ENCODE results near the gene BCL2L13.
"Not testable (repeated sequence)": the region's sequence is repeated elsewhere in the genome, so short reads cannot be mapped to it uniquely, and the experiment has no call there.

BCL2L13 gene

DNA sequence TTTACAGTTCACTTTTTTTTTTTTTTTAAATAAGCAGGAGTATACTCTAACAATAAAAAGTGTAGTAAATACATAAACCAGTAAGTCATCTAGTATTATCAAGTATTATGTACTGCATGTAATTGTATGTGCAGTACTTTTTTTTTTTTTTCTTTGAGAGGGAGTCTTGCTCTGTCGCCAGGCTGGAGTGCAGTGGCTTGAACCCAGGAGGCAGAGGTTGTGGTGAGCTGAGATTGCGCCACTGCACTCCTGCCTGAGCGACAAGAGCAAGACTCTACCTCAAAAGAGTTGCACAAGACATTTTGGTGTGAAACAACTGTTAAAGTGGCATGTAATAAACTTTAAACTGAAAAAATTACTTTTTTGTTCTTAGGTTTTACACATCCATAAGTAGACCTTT lies 16.7 kb downstream of the BCL2L13 start:
- ChIA-PET POLR2A (no interaction called here), CTCF (interaction anchor here (1.4 kb wide), 1 partner anchor 97 kb away, joined by 5 read pairs; no protein-coding TSS in a partner anchor)
- no peak overlapping the region for H3K4me3 ChIP-seq (ENCODE audit: low read depth, low read length)
- DNase-seq (ENCODE audit: low read depth, low spot score): no peak
- TF ChIP-seq, protein P1, sequence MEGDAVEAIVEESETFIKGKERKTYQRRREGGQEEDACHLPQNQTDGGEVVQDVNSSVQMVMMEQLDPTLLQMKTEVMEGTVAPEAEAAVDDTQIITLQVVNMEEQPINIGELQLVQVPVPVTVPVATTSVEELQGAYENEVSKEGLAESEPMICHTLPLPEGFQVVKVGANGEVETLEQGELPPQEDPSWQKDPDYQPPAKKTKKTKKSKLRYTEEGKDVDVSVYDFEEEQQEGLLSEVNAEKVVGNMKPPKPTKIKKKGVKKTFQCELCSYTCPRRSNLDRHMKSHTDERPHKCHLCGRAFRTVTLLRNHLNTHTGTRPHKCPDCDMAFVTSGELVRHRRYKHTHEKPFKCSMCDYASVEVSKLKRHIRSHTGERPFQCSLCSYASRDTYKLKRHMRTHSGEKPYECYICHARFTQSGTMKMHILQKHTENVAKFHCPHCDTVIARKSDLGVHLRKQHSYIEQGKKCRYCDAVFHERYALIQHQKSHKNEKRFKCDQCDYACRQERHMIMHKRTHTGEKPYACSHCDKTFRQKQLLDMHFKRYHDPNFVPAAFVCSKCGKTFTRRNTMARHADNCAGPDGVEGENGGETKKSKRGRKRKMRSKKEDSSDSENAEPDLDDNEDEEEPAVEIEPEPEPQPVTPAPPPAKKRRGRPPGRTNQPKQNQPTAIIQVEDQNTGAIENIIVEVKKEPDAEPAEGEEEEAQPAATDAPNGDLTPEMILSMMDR (IDR thresholded peaks at IDR 0.05; ENCODE audit: insufficient read depth, low read length, missing control alignments): no peak

DNA sequence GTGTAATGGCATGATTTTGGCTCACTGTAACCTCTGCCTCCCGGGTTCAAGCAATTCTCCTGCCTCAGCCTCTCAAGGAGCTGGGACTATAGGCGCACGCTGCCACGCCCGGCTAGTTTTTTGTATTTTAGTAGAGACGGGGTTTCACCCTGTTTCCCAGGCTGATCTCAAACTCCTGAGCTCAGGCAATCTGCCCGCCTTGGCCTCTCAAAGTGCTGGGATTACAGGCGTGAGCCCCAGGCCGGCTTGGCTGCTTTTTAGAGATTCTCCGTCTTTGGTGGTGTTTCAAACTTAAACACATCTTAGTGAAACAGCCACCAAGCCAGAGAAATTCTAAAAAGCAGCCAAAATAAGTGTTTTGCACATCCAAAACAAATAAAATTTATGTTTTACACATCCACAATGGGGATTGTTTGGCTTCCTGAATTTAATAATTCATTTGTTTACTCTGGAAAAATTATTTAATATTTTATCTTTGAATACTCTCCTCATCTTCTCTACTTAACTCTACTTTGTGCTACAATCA lies 18.4 kb downstream of the BCL2L13 start:
- ChIA-PET POLR2A (no interaction called here), CTCF (no interaction called here)
- TF ChIP-seq, protein P1 (IDR thresholded peaks at IDR 0.05; ENCODE audit: insufficient read depth, low read length, missing control alignments): no peak
- no peak for DNase-seq (ENCODE audit: low read depth, low spot score)
- no peak overlapping the region for H3K4me3 ChIP-seq (ENCODE audit: low read depth, low read length)

DNA sequence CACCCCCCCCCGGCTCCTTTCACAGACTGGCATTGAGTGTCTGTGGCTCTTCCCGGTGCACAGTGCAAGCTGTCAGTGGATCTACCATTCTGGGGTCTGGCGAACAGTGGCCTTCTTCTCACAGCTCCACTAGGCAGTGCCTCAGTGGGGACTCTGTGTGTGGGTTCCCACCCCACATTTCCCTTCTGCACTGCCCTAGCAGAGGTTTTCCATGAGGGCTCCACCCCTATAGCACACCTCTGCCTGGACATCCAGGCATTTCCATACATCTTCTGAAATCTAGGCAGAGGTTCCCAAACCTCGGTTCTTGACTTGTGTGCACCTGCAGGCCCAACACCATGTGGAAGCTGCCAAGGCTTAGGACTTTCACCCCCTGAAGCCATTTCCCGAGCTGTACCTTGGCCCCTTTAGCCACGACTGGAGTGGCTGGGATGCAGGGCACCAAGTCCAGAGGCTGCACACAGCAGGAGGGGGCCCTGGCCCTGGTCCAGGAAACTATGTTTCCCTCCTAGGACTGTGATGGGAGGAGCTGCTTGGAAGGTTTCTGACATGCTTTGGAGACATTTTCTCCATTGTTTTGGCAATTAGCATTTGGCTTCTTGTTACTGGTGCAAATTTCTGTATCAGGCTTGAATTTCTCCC lies 26.0 kb downstream of the BCL2L13 start:
- ChIA-PET CTCF (no interaction called here), POLR2A (no interaction called here)
- no peak overlapping the region for H3K4me3 ChIP-seq (ENCODE audit: low read depth, low read length)
- DNase-seq (ENCODE audit: low read depth, low spot score): no peak
- TF ChIP-seq, protein P1 (IDR thresholded peaks at IDR 0.05; ENCODE audit: insufficient read depth, low read length, missing control alignments): no peak

DNA sequence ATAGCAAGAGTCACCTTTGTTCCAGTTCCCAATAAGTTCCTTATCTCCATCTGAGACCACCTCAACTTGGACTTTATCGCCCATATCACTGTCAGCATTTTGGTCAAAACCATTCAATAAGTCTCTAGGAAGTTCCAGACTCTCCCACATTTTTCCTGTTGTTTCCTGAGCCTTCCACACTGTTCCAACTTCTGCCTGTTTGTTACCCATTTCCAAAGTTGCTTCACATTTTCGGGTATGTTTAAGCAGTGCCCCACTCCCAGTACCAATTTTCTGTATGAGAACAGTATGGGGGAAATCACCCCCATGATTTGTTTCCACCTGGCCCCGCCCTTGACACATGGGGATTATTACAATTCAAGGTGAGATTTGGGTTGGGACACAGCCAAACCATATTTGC lies 26.7 kb downstream of the BCL2L13 start:
- ChIA-PET CTCF (no interaction called here), POLR2A (no interaction called here)
- DNase-seq (ENCODE audit: low read depth, low spot score): no peak
- TF ChIP-seq, protein P1 (IDR thresholded peaks at IDR 0.05; ENCODE audit: insufficient read depth, low read length, missing control alignments): no peak
- no peak overlapping the region for H3K4me3 ChIP-seq (ENCODE audit: low read depth, low read length)

DNA sequence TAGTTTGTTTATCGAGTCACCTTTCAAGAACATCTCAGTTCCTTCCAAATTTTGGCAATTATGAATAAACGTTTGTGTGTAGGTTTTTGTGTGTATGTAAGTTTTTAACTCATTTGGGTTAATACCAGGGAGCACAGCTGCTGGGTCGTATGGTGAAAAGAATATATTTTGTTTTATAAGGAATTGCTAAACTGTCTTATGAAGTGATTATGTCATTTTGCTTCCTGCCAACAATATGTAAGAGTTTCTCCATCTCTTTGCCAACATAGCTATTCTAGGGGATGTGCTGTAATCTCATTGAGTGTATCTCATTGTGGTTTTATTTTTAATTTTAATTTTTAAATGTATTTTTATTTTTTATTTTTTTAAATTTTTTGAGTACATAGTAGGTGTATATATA lies 27.3 kb downstream of the BCL2L13 start:
- CTCF ChIA-PET: no interaction called here
- H3K4me3 ChIP-seq (ENCODE audit: low read depth, low read length): no peak overlapping the region
- POLR2A ChIA-PET: no interaction called here
- TF ChIP-seq, protein P1 (IDR thresholded peaks at IDR 0.05; ENCODE audit: insufficient read depth, low read length, missing control alignments): no peak
- no peak for DNase-seq (ENCODE audit: low read depth, low spot score)

DNA sequence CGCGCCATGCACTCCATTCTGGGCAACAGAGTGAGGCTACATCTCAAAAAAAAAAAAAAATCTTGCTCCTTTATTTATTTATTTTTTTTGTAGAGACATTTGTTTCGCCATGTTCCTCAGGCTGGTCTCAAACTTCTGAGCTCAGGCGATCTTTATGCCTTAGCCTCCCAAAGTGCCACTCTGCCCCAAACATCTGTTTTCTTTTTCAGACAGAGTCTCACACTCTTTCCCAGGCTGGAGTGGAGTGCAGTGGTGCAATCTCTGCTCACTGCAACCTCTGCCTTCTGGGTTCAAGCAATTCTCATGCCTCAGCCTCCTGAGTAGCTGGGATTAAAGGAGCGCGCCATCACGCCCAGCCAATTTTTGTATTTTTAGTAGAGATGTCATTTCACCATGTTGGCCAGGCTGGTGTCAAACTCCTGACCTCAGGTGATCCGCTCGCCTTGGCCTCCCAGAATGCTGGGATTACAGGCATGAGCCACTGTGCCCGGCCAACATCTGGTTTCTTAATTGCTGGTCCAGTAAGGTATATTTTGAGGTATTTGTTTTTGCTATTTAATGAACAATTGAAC lies 33.0 kb downstream of the BCL2L13 start:
- ChIA-PET POLR2A (interaction anchor here (0.6 to 2.0 kb wide), 2 partner anchors 33 to 62 kb away, joined by 4 to 5 read pairs; no protein-coding TSS in a partner anchor), CTCF (interaction anchor here (0.7 to 1.3 kb wide), 2 partner anchors 19 to 65 kb away, joined by 4 to 6 read pairs; no protein-coding TSS in a partner anchor)
- H3K4me3 ChIP-seq (ENCODE audit: low read depth, low read length); DNase-seq (ENCODE audit: low read depth, low spot score): not testable (repeated sequence)
